ENCODE results near the gene C1S.

C1S gene

GRCh38 chr12:7096979-7097378, 36.5 kb downstream of the C1S start:
- no peak for TF ChIP-seq CTCF (IDR thresholded peaks at IDR 0.05; ENCODE audit: low read depth, low read length, missing control alignments)
- no peak for DNase-seq (ENCODE audit: low read depth)
- no peak overlapping the region for H3K4me3 ChIP-seq (ENCODE audit: low read depth, low read length)
- in situ Hi-C loops (cut with HindIII; ENCODE audit: low sequenced_read_pairs) = no loop called here

DNA sequence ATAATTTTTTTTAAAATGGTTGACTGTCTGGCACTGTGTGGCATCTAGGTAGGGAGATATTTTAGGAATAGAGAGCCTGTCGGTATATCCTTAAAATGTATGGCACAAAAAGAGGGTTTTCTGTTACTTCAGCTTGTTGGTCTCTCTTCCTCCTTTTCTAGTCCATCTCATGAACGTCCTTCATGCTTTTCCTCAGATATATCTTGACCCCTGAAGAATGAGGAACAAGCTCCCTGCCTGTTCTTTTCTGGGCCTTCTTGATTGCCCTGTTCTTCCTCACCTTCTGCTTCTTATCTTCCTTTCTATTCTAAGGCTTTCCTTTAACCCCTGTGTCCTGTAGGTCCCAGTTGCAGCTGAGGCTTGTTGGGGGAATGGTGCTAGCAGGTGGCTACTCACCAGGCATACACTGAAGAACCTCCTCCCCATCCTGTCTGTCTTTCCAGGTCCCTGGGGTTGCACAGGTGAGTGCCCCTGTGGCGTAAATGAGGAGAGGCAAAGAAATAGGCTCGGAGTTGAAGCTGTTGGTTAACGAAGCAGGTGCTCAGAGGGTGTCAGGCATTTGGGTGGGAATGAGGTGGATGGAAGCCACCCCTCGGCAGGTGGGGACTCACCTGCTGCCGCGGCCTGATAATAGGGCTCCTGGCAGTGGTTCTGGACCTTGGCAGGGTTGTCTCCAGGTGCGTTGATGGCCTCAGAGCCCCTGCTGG, 38.9 kb downstream of the C1S start:
- no peak for DNase-seq (ENCODE audit: low read depth)
- in situ Hi-C loops (cut with HindIII; ENCODE audit: low sequenced_read_pairs) = no loop called here
- H3K4me3 ChIP-seq (ENCODE audit: low read depth, low read length) = no peak overlapping the region
- TF ChIP-seq CTCF (IDR thresholded peaks at IDR 0.05; ENCODE audit: low read depth, low read length, missing control alignments) = no peak

GRCh38 chr12:7100239-7100638, 39.7 kb downstream of the C1S start:
- in situ Hi-C loops (cut with HindIII; ENCODE audit: low sequenced_read_pairs) = no loop called here

DNA sequence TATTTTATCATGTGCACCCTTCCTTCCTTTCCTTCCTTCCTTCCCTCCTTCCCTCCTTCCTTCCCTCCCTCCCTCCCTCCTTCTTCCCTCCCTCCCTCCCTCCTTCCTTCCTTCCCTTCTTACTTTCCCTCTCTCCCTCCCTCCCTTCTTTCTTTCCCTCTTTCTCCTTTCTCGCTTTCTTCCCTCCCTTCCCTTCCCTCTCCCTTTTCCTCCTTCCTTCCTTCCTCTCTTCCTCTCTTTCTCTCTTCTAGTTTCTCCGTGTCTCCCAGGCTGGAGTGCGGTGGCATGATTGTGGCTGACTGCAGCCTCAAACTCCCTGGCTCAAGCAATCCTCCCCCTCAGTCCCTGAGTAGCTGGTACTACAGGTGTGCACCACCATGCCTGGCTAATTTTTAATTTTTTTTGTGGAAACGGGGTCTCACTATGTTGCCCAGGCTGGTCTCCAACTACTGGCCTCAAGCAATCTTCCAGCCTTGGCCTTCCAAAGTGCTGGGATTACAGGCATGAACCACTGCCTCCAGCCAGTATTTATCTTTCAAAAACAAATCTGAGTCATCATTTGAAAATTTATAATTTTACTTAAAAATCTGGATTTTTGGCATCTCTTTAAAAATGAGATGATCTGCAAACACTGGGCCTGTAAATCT, 40.7 kb downstream of the C1S start:
- TF ChIP-seq CTCF (IDR thresholded peaks at IDR 0.05; ENCODE audit: low read depth, low read length, missing control alignments) = no peak
- in situ Hi-C loops (cut with HindIII; ENCODE audit: low sequenced_read_pairs) = no loop called here
- DNase-seq (ENCODE audit: low read depth) = no peak
- no peak overlapping the region for H3K4me3 ChIP-seq (ENCODE audit: low read depth, low read length)

More at GRCh38 chr12:7100239-7100638, 39.7 kb downstream of the C1S start:
- TF ChIP-seq CTCF (IDR thresholded peaks at IDR 0.05; ENCODE audit: low read depth, low read length, missing control alignments) = no peak
- DNase-seq (ENCODE audit: low read depth) = no peak
- H3K4me3 ChIP-seq (ENCODE audit: low read depth, low read length) = no peak overlapping the region

DNA sequence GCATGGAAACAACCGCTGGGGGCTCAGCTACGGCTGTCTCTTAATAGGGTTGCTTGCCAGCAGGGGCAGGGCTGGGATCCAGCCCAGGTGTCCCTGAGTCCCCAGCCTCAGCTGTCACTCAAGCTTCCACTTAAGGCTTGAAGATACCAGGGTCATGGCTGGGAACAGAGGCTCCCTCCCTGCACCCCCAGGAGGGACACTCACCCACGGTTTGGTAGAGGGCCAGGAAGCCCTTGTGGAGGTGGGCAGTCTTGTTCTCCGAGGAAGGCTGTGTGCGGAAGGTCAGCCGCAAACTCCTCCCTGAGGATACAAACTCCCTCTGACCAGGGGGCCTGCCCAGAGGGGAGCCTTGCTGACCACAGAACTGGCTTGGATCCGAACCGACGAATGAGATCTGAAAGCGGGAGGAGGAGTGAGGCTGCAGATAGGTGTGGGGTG, 41.2 kb downstream of the C1S start:
- no peak overlapping the region for H3K4me3 ChIP-seq (ENCODE audit: low read depth, low read length)
- no peak for DNase-seq (ENCODE audit: low read depth)
- in situ Hi-C loops (cut with HindIII; ENCODE audit: low sequenced_read_pairs) = no loop called here
- TF ChIP-seq CTCF (IDR thresholded peaks at IDR 0.05; ENCODE audit: low read depth, low read length, missing control alignments) = no peak

GRCh38 chr12:7102582-7102981, 42.1 kb downstream of the C1S start:
- in situ Hi-C loops (cut with HindIII; ENCODE audit: low sequenced_read_pairs) = no loop called here

More at GRCh38 chr12:7102582-7102981, 42.1 kb downstream of the C1S start:
- no peak for TF ChIP-seq CTCF (IDR thresholded peaks at IDR 0.05; ENCODE audit: low read depth, low read length, missing control alignments)
- DNase-seq (ENCODE audit: low read depth) = no peak
- no peak overlapping the region for H3K4me3 ChIP-seq (ENCODE audit: low read depth, low read length)

Data from astrocyte of the cerebellum (primary cell).